ENCODE results near the gene CTXN3.

DNA sequence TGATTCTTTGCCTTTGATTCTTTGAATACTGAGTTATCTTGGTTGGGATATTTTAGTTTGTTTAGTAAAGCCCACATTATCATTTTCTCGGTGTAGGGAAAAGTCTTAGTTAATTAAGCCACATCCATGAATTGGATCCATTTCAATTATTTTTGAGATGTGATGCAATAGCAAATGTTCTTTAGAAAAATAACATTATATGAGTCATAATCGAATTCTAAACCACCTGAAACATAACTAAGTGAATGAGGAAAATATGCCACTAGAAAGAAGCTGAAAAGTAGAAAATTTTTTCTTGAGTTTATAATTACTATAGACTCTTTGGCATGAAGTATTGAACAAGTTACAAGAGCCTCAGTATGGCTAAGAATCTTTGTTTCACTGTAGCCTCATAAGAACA, 36.8 kb downstream of the CTXN3 start:
- TF ChIP-seq, protein P1, sequence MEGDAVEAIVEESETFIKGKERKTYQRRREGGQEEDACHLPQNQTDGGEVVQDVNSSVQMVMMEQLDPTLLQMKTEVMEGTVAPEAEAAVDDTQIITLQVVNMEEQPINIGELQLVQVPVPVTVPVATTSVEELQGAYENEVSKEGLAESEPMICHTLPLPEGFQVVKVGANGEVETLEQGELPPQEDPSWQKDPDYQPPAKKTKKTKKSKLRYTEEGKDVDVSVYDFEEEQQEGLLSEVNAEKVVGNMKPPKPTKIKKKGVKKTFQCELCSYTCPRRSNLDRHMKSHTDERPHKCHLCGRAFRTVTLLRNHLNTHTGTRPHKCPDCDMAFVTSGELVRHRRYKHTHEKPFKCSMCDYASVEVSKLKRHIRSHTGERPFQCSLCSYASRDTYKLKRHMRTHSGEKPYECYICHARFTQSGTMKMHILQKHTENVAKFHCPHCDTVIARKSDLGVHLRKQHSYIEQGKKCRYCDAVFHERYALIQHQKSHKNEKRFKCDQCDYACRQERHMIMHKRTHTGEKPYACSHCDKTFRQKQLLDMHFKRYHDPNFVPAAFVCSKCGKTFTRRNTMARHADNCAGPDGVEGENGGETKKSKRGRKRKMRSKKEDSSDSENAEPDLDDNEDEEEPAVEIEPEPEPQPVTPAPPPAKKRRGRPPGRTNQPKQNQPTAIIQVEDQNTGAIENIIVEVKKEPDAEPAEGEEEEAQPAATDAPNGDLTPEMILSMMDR (IDR thresholded peaks at IDR 0.05): no peak
- TF ChIP-seq POLR2A (IDR thresholded peaks at IDR 0.05): no peak
